NB4 (cell line): ENCODE results near the gene UBP1.
A peak's percentile ranks its signal among the peaks of the same experiment; 100 is the strongest.
"Not testable (repeated sequence)": the region's sequence is repeated elsewhere in the genome, so short reads cannot be mapped to it uniquely, and the experiment has no call there.

ENCODE experiments used
- DNase-seq: peaks from one replicate; pipeline ENCODE4 v3.0.0; 2010; ENCODE audit warnings: low read depth
- H3K4me3 ChIP-seq: one replicate; pipeline ENCODE4 v1.5.1; 2011; ENCODE audit warnings: mild to moderate bottlenecking, low read depth, low read length, moderate library complexity
- MYC ChIP-seq: IDR thresholded peaks from 2 replicates; pipeline ENCODE4 v1.6.1; 2011; ENCODE audit warnings: low read depth, low read length
- POLR2A ChIP-seq: IDR thresholded peaks from 2 replicates; pipeline ENCODE4 v1.6.1; 2011; ENCODE audit warnings: mild to moderate bottlenecking; ENCODE audit not compliant: insufficient read length; ENCODE audit errors: extremely low read depth
- TF ChIP-seq, protein P1 (sequence below): IDR thresholded peaks from 2 replicates; pipeline ENCODE4 v1.6.1; 2011; ENCODE audit warnings: low read depth, low read length
- TF ChIP-seq, protein P2 (sequence below): IDR thresholded peaks from one replicate; pipeline ENCODE4 v1.5.1; 2012; ENCODE audit warnings: low read depth, low read length

Gene UBP1

DNA sequence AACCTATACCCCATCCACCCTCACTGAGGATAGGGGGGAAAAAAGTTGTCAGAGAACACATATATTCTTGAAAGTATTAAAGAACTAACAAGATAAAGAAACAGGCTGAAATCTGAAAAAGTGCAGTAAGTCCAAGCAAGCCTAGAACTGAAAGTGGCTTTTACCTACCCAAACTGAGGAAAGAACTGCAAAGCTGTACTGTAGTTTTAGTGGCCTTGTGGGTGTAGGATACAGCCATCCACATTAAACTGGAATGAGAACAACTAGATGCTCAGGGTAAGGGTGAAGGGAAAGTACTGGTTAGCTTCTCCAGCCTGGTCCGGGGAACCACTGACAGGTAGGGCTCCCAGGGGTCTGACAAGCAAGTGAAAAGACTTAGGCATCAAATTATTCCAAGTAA lies 10.1 kb downstream of the UBP1 start:
- no peak overlapping the region for H3K4me3 ChIP-seq
- DNase-seq: no peak
- no peak for TF ChIP-seq MYC
- TF ChIP-seq, protein P1, sequence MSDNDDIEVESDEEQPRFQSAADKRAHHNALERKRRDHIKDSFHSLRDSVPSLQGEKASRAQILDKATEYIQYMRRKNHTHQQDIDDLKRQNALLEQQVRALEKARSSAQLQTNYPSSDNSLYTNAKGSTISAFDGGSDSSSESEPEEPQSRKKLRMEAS: no peak
- no peak for TF ChIP-seq POLR2A
- TF ChIP-seq, protein P2, sequence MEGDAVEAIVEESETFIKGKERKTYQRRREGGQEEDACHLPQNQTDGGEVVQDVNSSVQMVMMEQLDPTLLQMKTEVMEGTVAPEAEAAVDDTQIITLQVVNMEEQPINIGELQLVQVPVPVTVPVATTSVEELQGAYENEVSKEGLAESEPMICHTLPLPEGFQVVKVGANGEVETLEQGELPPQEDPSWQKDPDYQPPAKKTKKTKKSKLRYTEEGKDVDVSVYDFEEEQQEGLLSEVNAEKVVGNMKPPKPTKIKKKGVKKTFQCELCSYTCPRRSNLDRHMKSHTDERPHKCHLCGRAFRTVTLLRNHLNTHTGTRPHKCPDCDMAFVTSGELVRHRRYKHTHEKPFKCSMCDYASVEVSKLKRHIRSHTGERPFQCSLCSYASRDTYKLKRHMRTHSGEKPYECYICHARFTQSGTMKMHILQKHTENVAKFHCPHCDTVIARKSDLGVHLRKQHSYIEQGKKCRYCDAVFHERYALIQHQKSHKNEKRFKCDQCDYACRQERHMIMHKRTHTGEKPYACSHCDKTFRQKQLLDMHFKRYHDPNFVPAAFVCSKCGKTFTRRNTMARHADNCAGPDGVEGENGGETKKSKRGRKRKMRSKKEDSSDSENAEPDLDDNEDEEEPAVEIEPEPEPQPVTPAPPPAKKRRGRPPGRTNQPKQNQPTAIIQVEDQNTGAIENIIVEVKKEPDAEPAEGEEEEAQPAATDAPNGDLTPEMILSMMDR: no peak

DNA sequence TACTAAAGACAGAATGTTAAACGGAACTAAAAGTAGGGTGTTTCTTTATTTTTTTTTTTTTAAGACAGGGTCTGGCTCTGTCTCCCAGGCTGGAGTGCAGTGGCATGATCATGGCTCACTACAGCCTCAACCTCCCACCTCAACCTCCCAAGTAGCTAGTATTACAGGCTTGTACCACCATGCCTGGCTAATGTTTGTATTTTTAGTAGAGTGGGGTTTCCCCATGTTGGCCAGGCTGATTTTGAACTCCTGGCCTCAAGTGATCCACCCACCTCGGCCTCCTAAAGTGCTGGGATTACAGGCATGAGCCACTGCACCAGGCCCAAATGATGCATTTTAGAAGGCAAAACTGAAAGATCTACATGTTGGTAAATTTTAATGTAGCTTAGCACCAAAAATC lies 10.9 kb downstream of the UBP1 start:
- H3K4me3 ChIP-seq, DNase-seq: not testable (repeated sequence)

DNA sequence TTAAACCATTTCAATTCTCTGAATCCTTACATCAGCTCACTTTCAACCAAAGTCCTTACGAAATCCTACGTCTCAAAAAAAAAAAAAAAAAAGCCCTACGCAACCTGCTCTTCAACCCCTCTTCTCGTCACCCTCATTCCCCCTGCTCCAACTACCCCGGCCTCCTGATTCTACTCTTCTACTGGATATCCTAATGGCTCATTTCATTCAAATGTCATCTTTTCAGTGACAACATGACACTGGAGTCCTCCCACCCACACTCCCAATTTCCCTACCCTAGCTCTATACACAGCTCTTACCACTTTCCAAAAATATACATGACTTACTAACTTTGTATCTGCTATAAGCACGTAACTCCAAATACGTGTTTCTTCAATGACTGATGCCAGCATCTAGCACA lies 11.5 kb downstream of the UBP1 start:
- peak; percentile 37 for DNase-seq
- TF ChIP-seq MYC (no peak), POLR2A (no peak)
- TF ChIP-seq, protein P2: no peak
- TF ChIP-seq, protein P1: no peak
- H3K4me3 ChIP-seq: no peak overlapping the region

DNA sequence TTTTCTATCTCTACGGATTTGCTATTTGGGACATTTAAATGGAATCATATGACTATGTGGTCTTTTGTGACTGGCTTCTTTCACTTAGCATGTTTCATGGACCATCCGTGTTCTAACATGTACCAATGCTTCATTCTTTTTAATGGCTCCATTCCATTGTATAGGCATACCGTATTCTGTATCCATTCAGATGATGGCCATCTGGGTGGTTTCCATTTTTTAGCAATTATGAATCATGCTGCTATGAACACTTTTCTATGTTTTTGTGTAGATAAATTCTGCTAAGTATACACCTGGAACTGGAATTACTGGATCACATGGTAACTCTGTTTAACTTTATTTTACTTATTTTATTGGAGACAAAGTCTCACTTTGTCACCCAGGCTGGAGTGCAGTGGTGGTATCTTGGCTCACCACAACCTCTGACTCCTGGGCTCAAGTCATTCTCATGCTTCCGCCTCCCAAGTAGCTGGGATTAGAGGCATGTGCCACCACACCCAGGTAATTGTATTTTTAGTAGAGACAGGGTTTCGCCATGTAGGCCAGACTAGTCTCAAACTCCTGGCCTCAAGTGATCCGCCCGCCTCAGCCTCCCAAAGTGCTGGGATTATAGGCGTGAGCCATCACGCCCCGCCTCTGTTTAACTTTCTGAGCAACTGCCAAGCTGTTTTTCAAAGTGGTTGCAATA lies 13.4 kb downstream of the UBP1 start:
- no peak for DNase-seq
- TF ChIP-seq MYC (no peak), POLR2A (no peak)
- TF ChIP-seq, protein P1: no peak
- TF ChIP-seq, protein P2: no peak
- H3K4me3 ChIP-seq: no peak overlapping the region

DNA sequence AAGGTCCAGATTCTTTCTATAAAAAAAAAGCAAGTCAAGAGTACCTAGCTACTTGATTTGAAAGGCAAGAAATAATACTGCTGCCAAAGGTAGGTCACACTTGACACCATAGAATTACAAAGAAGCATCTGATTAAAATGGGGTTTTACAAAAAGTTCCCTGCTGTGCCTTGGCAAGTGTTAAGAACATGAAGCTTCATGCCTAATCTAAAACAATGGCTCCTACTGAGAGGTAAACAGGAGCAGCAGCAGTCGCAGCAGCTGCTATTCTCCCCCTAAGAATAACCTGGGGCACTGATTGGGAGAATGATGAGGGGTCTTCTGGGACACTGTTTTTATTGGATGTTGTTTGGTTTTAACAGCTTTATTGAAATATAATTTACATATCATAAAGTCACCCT lies 14.1 kb downstream of the UBP1 start:
- H3K4me3 ChIP-seq: no peak overlapping the region
- no peak for TF ChIP-seq POLR2A
- no peak for DNase-seq

DNA sequence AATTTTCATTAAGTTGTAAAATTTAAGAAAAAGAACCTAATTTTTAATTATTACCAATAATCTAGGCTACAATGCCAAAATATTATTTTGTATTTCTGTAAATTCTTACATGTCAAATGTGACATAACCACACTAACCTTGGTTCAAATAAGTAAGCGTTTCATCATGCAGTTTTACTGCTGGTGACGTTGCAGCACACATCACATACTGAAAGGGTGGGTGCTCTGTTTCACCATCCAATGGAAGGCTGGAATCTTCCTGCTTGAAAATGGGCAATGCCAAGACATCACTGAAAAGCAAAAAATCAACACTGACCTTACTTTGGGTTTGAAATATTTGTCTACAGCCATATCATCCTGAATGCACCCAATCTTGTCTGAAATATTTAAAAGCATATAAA lies 14.8 kb downstream of the UBP1 start:
- no peak overlapping the region for H3K4me3 ChIP-seq
- no peak for DNase-seq
- TF ChIP-seq, protein P1: no peak
- no peak for TF ChIP-seq POLR2A
- TF ChIP-seq, protein P2: no peak
- no peak for TF ChIP-seq MYC

DNA sequence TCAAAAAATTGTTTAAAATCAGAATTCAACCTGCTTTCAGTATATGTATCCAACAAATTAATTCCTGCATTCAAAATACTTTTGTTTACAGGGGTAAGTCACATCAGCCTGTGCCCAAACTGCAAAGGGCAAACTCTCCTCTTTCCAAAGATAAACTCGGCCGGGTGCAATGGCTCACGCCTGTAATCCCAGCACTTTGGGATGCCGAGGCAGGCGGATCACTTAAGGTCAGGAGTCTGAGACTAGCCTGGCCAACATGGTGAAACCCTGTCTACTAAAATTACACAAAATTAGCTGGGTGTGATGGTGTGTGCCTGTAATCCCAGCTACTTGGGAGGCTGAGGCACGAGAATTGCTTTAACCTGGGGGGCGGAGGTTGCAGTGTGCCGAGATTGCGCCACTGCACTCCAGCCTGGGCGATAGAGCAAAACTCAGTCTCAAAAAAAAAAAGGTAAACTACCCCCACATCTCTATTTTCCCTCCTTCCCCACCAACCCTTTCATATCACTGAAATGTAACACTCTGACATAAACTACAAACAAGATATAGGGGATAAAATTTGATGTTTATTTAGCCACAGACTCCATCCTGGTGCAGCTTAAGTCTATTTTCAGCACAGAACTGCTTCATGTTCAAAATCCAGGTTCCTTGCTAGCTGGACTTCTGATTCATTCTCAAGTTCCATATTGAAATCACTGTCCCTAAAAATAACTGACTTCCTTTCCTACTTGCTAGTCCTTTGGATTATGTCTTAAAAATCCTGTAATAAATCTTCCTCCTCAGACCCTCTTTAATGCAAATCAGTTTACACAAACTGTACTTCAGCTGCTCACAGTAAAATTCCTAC lies 15.4 kb downstream of the UBP1 start:
- TF ChIP-seq MYC (no peak), POLR2A (no peak)
- TF ChIP-seq, protein P2: no peak
- TF ChIP-seq, protein P1: no peak
- no peak overlapping the region for H3K4me3 ChIP-seq
- no peak for DNase-seq
